ENCODE measurements around the gene GFOD1.

GFOD1 gene

GRCh38 chr6:13484827-13485226 lies 2.6 kb downstream of the GFOD1 start:
- DNase-seq: no peak

- DNase-seq: no peak
Measured at GRCh38 chr6:13484138-13484708, 3.2 kb downstream of the GFOD1 start.

GRCh38 chr6:13480631-13481501 lies 6.5 kb downstream of the GFOD1 start:
- no peak for DNase-seq

GRCh38 chr6:13479971-13480434 lies 7.4 kb downstream of the GFOD1 start:
- DNase-seq: no peak

- no peak for DNase-seq
Measured at GRCh38 chr6:13479206-13479800, 8.1 kb downstream of the GFOD1 start.

GRCh38 chr6:13478525-13478966 lies 8.9 kb downstream of the GFOD1 start:
- no peak for DNase-seq

GRCh38 chr6:13474787-13475186 lies 12.6 kb downstream of the GFOD1 start:
- no peak for DNase-seq

GRCh38 chr6:13474360-13474759 lies 13.0 kb downstream of the GFOD1 start:
- no peak for DNase-seq

- DNase-seq: no peak
Measured at GRCh38 chr6:13473768-13474165, 13.6 kb downstream of the GFOD1 start.

GRCh38 chr6:13472976-13473767 lies 14.2 kb downstream of the GFOD1 start:
- DNase-seq: no peak

- no peak for DNase-seq
Measured at GRCh38 chr6:13472099-13472498, 15.3 kb downstream of the GFOD1 start.

GRCh38 chr6:13471184-13471583 lies 16.2 kb downstream of the GFOD1 start:
- no peak for DNase-seq

- no peak for DNase-seq
Measured at GRCh38 chr6:13470238-13471140, 16.9 kb downstream of the GFOD1 start.

- no peak for DNase-seq
Measured at GRCh38 chr6:13469693-13470092, 17.7 kb downstream of the GFOD1 start.

GRCh38 chr6:13468839-13469238 lies 18.6 kb downstream of the GFOD1 start:
- no peak for DNase-seq

- no peak for DNase-seq
Measured at GRCh38 chr6:13467216-13467600, 20.2 kb downstream of the GFOD1 start.

GRCh38 chr6:13466304-13467215 lies 20.8 kb downstream of the GFOD1 start:
- no peak for DNase-seq

GRCh38 chr6:13465734-13466133 lies 21.7 kb downstream of the GFOD1 start:
- DNase-seq: no peak

GRCh38 chr6:13463941-13464340 lies 23.5 kb downstream of the GFOD1 start:
- DNase-seq: no peak

GRCh38 chr6:13463328-13463717 lies 24.1 kb downstream of the GFOD1 start:
- DNase-seq: no peak
